ENCODE measurements around the gene AQP1.

DNA sequence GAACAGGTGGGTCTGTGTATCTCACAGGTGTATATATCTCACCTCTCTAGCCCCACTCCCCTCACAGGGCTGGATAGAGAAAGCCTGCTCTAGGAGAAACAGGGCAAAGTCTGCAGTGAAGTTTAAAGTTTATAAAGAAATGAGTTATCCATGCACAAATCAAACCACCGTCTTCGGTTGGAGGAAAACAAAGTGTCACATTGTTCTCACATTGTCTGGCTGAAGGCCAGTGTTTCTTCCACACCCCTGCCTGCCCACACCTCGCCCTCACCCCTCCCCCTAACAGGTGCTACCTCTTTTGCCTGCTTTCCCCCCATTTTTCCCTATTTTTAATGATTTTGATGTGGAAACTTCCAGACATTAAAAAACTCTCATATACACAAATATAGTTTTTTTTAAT is 25.8 kb downstream of the AQP1 start:
- no peak for TF ChIP-seq MXI1 (IDR thresholded peaks at IDR 0.05; ENCODE audit: low read depth, low read length)
- no peak for TF ChIP-seq RCOR1 (conservative IDR thresholded peaks at IDR 0.05; ENCODE audit: low read depth, low read length)
- TF ChIP-seq SREBF2 (IDR thresholded peaks at IDR 0.05; ENCODE audit: low read length), result no peak
- no peak for TF ChIP-seq HCFC1 (IDR thresholded peaks at IDR 0.05; ENCODE audit: low read length)
- TF ChIP-seq TCF7 (IDR thresholded peaks at IDR 0.05; ENCODE audit: borderline replicate concordance), result no peak
